SK-N-SH treated with all-trans-retinoic acid at 6 μM for 48 hours (cell line): Measurements from ENCODE around the gene SEBOX.

Experiments used
- ATAC-seq: fragments of 200-7000 bp; cut with Tn5 transposase; 3 replicates; pipeline ENCODE4 v1.9.1; 2020; ENCODE audit warnings: mild to moderate bottlenecking, moderate library complexity
- ARNTL ChIP-seq: fragments of 450-650 bp; formaldehyde crosslinking; IDR thresholded peaks from 2 replicates; pipeline ENCODE4 v1.5.0; 2020; ENCODE audit warnings: low read depth, mild to moderate bottlenecking, moderate library complexity, borderline replicate concordance
- BACH2 ChIP-seq: fragments of 250-450 bp; sonication (Bioruptor Pico); IDR thresholded peaks from 2 replicates; pipeline ENCODE4 v1.9.0; 2021; ENCODE audit warnings: mild to moderate bottlenecking, borderline replicate concordance
- CSDC2 ChIP-seq: fragments of 250-450 bp; sonication (Bioruptor Pico); IDR thresholded peaks from 2 replicates; pipeline ENCODE4 v1.5.0; 2020; ENCODE audit warnings: mild to moderate bottlenecking, moderate library complexity
- ESRRG ChIP-seq: fragments of 250-450 bp; sonication (Bioruptor Pico); IDR thresholded peaks from 2 replicates; pipeline ENCODE4 v1.6.1; 2021; ENCODE audit warnings: mild to moderate bottlenecking
- GLIS3 ChIP-seq: fragments of 250-450 bp; sonication (Bioruptor Pico); IDR thresholded peaks from 2 replicates; pipeline ENCODE4 v1.5.0; 2020; ENCODE audit warnings: mild to moderate bottlenecking, moderate library complexity
- ISL1 ChIP-seq: fragments of 250-450 bp; sonication (Bioruptor Pico); IDR thresholded peaks from 2 replicates; pipeline ENCODE4 v2.1.2; 2022; ENCODE audit warnings: mild to moderate bottlenecking, moderate library complexity
- OSR1 ChIP-seq: fragments of 250-450 bp; sonication (Bioruptor Pico); IDR thresholded peaks from 2 replicates; pipeline ENCODE4 v1.8.0; 2022; ENCODE audit warnings: moderate library complexity, mild to moderate bottlenecking, inconsistent platforms
- PPARA ChIP-seq: fragments of 250-450 bp; sonication (Bioruptor Pico); IDR thresholded peaks from 2 replicates; pipeline ENCODE4 v1.5.0; 2020; ENCODE audit warnings: mild to moderate bottlenecking, borderline replicate concordance
- RARB ChIP-seq: fragments of 250-450 bp; sonication (Bioruptor Pico); IDR thresholded peaks from 2 replicates; pipeline ENCODE4 v1.8.0; 2021; ENCODE audit warnings: mild to moderate bottlenecking, moderate library complexity
- SNAI2 ChIP-seq: fragments of 250-450 bp; sonication (Bioruptor Pico); IDR thresholded peaks from 2 replicates; pipeline ENCODE4 v1.5.0; 2020; ENCODE audit warnings: mild to moderate bottlenecking, moderate library complexity
- TCF4 ChIP-seq: fragments of 250-450 bp; sonication (Bioruptor Pico); IDR thresholded peaks from 2 replicates; pipeline ENCODE4 v1.8.0; 2021; ENCODE audit warnings: mild to moderate bottlenecking, moderate library complexity, borderline replicate concordance
- TOX ChIP-seq: fragments of 250-450 bp; sonication (Bioruptor Pico); IDR thresholded peaks from 2 replicates; pipeline ENCODE4 v1.8.0; 2021; ENCODE audit warnings: mild to moderate bottlenecking, moderate library complexity, borderline replicate concordance
- ZC3H10 ChIP-seq: fragments of 250-450 bp; sonication (Bioruptor Pico); IDR thresholded peaks from 2 replicates; pipeline ENCODE4 v1.5.1; 2021; ENCODE audit warnings: mild to moderate bottlenecking, moderate library complexity
- ZFP3 ChIP-seq: fragments of 250-450 bp; sonication (Bioruptor Pico); IDR thresholded peaks from 2 replicates; pipeline ENCODE4 v1.5.0; 2020; ENCODE audit warnings: mild to moderate bottlenecking, moderate library complexity
- ZFP30 ChIP-seq: fragments of 450-650 bp; formaldehyde crosslinking; IDR thresholded peaks from 2 replicates; pipeline ENCODE4 v1.5.0; 2022; ENCODE audit warnings: mild to moderate bottlenecking, moderate library complexity
- ZNF70 ChIP-seq: fragments of 450-650 bp; formaldehyde crosslinking; IDR thresholded peaks from 2 replicates; pipeline ENCODE4 v1.5.0; 2020; ENCODE audit warnings: mild to moderate bottlenecking, moderate library complexity
- ZNF8 ChIP-seq: fragments of 450-650 bp; formaldehyde crosslinking; IDR thresholded peaks from 2 replicates; pipeline ENCODE4 v1.5.0; 2020; ENCODE audit warnings: mild to moderate bottlenecking, moderate library complexity
- TF ChIP-seq, protein P1 (sequence below): fragments of 250-450 bp; sonication (Bioruptor Pico); IDR thresholded peaks from 2 replicates; pipeline ENCODE4 v1.8.0; 2020; ENCODE audit warnings: mild to moderate bottlenecking, moderate library complexity, borderline replicate concordance
- TF ChIP-seq, protein P2 (sequence below): fragments of 250-450 bp; sonication (Bioruptor Pico); IDR thresholded peaks from 2 replicates; pipeline ENCODE4 v1.8.0; 2021; ENCODE audit warnings: low read depth, mild to moderate bottlenecking, moderate library complexity, borderline replicate concordance
- TF ChIP-seq, protein P3 (sequence below): fragments of 250-450 bp; sonication (Bioruptor Pico); IDR thresholded peaks from 2 replicates; pipeline ENCODE4 v1.5.1; 2021; ENCODE audit warnings: mild to moderate bottlenecking, moderate library complexity
- TF ChIP-seq, protein P4 (sequence below): fragments of 250-450 bp; sonication (Bioruptor Pico); IDR thresholded peaks from 2 replicates; pipeline ENCODE4 v1.5.0; 2020; ENCODE audit warnings: mild to moderate bottlenecking, moderate library complexity
- TF ChIP-seq, protein P5 (sequence below): fragments of 250-450 bp; sonication (Bioruptor Pico); IDR thresholded peaks from 2 replicates; pipeline ENCODE4 v1.5.1; 2020; ENCODE audit warnings: low read depth, mild to moderate bottlenecking, moderate library complexity

The SEBOX gene

DNA sequence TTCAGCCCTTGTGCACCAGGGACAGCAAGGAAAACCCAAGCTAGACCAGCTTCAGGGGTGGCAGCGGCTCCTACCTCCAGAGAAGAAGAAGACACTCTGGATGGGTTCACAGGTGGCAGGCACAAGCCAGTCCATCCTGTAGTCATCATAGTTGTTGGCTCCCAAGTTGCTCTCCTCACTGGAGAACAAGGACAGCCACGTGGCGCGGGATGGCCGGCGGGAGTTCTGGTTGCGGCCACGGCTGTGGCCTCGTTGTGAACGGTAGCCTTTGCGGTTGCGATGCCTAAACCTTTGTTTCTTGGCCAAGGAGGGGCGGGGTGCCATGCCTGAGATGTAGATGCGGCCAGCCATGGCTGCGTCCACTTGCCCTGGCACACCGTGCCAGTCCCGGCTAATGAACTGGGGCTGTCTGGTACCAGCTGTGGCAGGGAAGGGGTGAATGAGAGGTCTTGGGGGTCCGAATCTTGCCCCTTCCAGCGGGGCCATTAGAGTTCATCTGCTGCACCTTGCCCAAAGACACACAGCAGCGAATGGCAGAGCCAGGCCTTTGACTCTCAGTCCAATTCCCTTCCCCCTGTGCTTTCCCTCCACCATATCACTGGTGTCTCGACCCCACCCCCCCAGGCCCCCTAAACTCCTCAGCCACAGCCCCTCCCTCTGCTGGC is 2.8 kb upstream of the SEBOX start:
- TF ChIP-seq ZC3H10 (no peak), ZNF8 (CRISPR knock-in tag) (no peak), TCF4 (no peak), ARNTL (CRISPR knock-in tag) (no peak), ISL1 (no peak)
- TF ChIP-seq, protein P1, sequence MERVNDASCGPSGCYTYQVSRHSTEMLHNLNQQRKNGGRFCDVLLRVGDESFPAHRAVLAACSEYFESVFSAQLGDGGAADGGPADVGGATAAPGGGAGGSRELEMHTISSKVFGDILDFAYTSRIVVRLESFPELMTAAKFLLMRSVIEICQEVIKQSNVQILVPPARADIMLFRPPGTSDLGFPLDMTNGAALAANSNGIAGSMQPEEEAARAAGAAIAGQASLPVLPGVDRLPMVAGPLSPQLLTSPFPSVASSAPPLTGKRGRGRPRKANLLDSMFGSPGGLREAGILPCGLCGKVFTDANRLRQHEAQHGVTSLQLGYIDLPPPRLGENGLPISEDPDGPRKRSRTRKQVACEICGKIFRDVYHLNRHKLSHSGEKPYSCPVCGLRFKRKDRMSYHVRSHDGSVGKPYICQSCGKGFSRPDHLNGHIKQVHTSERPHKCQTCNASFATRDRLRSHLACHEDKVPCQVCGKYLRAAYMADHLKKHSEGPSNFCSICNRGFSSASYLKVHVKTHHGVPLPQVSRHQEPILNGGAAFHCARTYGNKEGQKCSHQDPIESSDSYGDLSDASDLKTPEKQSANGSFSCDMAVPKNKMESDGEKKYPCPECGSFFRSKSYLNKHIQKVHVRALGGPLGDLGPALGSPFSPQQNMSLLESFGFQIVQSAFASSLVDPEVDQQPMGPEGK (CRISPR knock-in tag), result no peak
- TF ChIP-seq, all 23 proteins: peak for 0
- no peak for ATAC-seq

- no peak for TF ChIP-seq OSR1 (CRISPR knock-in tag)
- TF ChIP-seq ZNF70, result no peak
- TF ChIP-seq, protein P2, sequence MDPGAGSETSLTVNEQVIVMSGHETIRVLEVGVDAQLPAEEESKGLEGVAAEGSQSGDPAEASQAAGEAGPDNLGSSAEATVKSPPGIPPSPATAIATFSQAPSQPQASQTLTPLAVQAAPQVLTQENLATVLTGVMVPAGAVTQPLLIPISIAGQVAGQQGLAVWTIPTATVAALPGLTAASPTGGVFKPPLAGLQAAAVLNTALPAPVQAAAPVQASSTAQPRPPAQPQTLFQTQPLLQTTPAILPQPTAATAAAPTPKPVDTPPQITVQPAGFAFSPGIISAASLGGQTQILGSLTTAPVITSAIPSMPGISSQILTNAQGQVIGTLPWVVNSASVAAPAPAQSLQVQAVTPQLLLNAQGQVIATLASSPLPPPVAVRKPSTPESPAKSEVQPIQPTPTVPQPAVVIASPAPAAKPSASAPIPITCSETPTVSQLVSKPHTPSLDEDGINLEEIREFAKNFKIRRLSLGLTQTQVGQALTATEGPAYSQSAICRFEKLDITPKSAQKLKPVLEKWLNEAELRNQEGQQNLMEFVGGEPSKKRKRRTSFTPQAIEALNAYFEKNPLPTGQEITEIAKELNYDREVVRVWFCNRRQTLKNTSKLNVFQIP (CRISPR knock-in tag), result no peak
- no peak for TF ChIP-seq ARNTL (CRISPR knock-in tag)
- no peak for TF ChIP-seq BACH2 (CRISPR knock-in tag)
- TF ChIP-seq ISL1, result no peak
- TF ChIP-seq, protein P3, sequence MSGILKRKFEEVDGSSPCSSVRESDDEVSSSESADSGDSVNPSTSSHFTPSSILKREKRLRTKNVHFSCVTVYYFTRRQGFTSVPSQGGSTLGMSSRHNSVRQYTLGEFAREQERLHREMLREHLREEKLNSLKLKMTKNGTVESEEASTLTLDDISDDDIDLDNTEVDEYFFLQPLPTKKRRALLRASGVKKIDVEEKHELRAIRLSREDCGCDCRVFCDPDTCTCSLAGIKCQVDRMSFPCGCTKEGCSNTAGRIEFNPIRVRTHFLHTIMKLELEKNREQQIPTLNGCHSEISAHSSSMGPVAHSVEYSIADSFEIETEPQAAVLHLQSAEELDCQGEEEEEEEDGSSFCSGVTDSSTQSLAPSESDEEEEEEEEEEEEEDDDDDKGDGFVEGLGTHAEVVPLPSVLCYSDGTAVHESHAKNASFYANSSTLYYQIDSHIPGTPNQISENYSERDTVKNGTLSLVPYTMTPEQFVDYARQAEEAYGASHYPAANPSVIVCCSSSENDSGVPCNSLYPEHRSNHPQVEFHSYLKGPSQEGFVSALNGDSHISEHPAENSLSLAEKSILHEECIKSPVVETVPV (CRISPR knock-in tag), result no peak
- TF ChIP-seq ZFP3, result no peak
- no peak for TF ChIP-seq GLIS3
- no peak for TF ChIP-seq TOX (CRISPR knock-in tag)
- no peak for TF ChIP-seq TCF4
- TF ChIP-seq ZNF8 (CRISPR knock-in tag), result no peak
- no peak for TF ChIP-seq PPARA (CRISPR knock-in tag)
- TF ChIP-seq CSDC2 (CRISPR knock-in tag), result no peak
- TF ChIP-seq SNAI2 (CRISPR knock-in tag), result no peak
- TF ChIP-seq, protein P4, sequence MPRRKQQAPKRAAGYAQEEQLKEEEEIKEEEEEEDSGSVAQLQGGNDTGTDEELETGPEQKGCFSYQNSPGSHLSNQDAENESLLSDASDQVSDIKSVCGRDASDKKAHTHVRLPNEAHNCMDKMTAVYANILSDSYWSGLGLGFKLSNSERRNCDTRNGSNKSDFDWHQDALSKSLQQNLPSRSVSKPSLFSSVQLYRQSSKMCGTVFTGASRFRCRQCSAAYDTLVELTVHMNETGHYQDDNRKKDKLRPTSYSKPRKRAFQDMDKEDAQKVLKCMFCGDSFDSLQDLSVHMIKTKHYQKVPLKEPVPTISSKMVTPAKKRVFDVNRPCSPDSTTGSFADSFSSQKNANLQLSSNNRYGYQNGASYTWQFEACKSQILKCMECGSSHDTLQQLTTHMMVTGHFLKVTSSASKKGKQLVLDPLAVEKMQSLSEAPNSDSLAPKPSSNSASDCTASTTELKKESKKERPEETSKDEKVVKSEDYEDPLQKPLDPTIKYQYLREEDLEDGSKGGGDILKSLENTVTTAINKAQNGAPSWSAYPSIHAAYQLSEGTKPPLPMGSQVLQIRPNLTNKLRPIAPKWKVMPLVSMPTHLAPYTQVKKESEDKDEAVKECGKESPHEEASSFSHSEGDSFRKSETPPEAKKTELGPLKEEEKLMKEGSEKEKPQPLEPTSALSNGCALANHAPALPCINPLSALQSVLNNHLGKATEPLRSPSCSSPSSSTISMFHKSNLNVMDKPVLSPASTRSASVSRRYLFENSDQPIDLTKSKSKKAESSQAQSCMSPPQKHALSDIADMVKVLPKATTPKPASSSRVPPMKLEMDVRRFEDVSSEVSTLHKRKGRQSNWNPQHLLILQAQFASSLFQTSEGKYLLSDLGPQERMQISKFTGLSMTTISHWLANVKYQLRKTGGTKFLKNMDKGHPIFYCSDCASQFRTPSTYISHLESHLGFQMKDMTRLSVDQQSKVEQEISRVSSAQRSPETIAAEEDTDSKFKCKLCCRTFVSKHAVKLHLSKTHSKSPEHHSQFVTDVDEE, result no peak
- no peak for ATAC-seq
Measured at GRCh38 chr17:28366605-28367004, 1.6 kb upstream of the SEBOX start.

GRCh38 chr17:28365487-28365886 is 488 bp upstream of the SEBOX start:
- TF ChIP-seq TOX (CRISPR knock-in tag), result no peak
- TF ChIP-seq, protein P3 (CRISPR knock-in tag), result no peak
- no peak for TF ChIP-seq RARB (CRISPR knock-in tag)
- TF ChIP-seq, protein P5, sequence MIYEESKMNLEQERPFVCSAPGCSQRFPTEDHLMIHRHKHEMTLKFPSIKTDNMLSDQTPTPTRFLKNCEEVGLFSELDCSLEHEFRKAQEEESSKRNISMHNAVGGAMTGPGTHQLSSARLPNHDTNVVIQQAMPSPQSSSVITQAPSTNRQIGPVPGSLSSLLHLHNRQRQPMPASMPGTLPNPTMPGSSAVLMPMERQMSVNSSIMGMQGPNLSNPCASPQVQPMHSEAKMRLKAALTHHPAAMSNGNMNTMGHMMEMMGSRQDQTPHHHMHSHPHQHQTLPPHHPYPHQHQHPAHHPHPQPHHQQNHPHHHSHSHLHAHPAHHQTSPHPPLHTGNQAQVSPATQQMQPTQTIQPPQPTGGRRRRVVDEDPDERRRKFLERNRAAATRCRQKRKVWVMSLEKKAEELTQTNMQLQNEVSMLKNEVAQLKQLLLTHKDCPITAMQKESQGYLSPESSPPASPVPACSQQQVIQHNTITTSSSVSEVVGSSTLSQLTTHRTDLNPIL, result no peak
- TF ChIP-seq OSR1 (CRISPR knock-in tag), result no peak
- no peak for TF ChIP-seq ZFP30 (CRISPR knock-in tag)
- TF ChIP-seq ESRRG (CRISPR knock-in tag), result no peak
- no peak for ATAC-seq
